HG02938 (cell line): ENCODE data around the gene ATP2A3.

Source experiments
- ATAC-seq: cut with Tn5 transposase; IDR thresholded peaks from one replicate; pipeline ENCODE4 v1.9.1; 2021; ENCODE audit warnings: mild to moderate bottlenecking, moderate library complexity; ENCODE audit not compliant: unreplicated experiment

ATP2A3 gene

DNA sequence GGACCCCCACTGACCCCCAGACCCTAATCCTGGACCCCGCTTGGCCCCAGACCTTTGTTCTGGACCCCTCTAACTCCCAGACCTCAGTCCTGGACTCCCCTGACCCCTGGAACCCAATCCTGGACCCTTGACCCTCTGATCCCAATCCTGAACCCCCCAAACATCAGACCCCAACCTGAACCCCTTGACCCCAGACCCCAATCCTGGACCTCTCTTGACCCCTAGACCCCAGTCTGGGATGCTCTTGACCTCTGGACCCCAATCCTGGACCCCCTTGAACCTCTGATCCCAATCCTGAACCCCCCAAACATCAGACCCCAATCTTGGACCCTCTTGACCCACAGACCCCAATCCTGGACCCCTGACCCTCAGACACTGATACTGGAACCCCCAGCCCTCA lies 34.5 kb downstream of the ATP2A3 start:
- ATAC-seq = no peak

- no peak for ATAC-seq
These were observed 35.1 kb downstream of the ATP2A3 start for GRCh38 chr17:3929181-3929580.

DNA sequence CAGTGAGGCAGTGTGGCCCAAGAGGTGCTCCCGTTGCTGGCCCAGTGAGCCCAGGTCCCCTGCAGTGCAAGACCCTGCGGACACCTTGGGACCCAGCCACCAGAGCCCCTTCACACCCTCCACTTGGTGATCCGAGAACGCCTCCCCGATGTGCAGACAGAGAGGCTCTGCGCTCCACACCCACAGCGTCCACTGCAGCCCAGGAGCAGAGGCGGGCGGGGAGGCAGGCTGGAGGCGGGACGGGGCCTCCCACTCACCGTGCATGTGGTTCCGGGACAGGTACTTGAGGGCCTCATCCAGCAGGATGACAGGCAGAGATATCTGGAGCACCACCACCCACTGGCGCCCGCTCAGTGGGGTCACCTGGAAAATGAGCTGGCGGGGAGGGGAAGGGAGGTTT lies 35.8 kb downstream of the ATP2A3 start:
- ATAC-seq = no peak

DNA sequence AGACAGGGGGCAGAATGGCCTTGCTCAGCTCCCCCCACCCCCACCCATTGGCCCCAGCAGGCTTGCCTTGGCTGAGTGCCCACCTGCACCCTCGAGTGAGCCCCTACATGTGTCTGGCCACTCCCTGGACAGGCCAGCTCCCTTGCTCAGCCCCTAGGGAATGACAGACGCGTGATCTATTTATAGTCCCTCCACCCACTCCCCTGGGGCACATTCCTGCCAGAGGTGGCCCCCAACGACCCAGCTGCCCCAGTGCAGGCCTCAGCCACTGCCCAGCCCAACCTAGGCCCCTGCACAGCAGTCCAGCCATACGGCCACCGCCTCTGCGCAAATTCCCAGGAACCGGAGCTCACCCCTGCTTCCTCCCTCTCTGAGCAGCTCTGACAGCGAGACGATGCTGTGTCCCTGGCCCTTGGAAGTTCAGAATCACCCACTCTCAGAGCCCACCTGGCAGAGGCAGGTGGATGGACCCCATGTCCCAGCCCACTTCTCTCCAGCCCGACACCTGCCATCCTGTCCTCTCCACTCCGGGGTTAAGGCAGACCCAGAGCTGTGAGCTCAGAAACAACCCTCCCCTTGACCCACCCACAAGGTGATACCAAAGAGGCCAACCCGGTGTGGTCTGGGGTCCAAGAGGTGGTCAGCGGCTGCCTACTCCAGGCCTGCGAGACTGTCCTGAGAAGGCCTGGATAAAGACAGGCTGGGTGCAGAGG lies 36.5 kb downstream of the ATP2A3 start:
- ATAC-seq = no peak

DNA sequence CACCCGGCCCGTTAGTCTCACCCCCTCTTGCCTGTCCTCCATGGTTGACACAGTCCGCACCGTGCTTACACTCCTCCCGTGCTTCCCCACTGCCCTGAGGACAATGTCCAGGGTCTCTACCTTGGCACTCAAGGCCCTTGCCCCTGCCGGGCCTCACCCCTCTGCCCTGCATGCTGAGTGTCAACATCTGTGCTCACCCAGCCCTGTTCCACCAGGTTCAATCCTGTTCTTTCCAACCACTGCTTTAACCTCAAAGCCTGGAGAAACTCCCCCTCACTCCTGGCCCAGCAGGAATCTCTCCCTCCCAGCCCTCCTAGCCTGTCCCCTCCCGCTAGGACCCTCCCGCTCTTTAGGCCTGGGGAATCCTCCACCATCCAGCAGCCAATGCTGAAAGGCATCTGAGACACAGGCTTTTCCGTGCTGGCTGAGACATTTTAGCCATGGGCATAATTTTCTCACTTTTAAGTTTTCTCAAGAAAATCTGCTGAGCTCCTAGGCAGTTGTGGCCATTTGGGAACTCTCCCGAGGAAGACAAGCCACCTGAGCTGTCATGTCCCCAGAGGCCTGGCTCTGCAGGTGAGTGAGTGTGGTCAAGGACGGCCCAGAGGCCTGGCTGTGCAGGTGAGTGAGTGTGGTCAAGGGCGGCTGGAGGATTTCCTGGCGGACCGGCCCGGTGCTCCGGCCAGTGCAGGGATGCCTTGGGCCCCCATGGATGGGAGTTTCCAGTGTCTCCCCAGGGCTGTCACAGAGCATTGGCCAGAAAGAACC lies 37.2 kb downstream of the ATP2A3 start:
- no peak for ATAC-seq

DNA sequence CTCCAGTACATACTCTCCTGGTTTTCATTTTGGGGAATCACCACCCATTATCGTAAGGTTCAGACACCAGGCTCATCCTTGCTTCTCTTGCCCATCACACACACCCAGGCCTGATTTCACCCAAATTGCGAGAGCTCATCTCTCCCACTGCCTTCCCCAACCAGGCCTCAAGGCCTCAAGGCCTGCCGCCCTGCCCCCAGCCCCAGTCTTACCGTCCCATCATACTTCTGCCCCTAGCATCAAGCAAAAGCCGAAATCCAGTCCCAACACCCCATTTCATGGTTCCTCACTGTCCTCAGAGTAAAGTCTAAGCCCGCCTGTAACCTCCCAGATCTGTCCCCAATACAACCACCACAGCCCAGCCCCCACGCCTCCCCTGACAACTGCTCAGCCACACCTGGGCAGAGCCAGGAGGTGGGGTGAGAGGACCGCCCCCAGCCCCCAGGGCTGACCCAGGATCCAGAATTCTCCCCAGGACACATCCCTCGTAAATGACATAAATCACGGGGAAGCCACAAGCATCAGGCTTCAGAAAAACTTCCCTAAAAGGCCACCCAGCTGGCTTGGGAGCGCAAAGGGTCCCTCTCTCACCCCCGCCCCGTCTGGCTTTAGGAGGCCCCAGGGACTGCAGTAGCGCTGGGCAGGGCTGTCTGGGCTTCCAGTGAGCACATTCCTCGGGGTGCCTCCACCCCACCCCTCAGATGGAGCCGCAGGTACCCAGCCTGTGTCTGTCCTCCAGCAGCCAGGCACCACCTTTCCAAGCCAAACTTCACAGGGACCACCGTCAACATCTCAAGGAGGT lies 38.4 kb downstream of the ATP2A3 start:
- ATAC-seq = no peak

DNA sequence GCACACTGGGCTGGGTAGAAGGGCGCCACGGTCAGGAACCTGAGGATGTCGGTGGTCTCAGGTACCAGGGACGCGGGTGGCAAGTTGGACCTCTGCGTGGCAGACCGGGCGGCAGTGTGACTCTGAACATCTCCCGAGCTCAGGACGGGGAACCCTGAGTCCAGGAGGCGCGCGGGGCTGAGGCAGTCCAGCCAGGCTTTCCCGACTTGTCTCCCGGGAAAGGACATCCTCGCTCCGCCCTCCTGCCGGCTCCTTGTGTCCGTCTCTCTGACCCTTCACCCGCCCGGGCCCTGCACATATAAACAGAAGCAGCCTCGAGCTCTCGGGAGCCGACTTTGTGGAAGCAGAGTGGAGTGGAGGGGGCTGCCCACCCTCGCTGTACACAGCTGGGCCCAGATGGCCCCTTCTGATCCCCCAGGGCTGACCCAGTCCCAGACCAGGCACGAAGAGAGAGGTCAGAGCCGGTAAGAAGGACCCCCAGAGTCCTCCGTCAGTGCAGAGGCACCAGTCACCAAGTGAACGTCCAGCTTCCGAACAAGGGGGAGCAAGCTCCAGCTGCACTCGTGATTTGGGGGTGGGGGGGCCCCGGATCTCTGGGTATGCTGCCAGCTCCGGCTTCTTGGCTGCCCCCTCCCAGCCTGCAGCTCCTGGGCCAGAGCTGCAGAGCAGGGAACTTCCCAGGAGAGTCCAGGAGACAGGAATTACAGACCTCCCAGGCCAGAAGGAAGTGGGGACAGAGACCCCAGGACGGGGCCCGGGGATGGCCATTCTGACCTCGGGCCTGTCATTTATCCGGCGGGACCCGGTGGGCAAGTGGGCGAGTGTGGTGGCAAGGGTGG lies 39.5 kb downstream of the ATP2A3 start:
- no peak for ATAC-seq

GRCh38 chr17:3923466-3924190 lies 40.6 kb downstream of the ATP2A3 start:
- no peak for ATAC-seq

DNA sequence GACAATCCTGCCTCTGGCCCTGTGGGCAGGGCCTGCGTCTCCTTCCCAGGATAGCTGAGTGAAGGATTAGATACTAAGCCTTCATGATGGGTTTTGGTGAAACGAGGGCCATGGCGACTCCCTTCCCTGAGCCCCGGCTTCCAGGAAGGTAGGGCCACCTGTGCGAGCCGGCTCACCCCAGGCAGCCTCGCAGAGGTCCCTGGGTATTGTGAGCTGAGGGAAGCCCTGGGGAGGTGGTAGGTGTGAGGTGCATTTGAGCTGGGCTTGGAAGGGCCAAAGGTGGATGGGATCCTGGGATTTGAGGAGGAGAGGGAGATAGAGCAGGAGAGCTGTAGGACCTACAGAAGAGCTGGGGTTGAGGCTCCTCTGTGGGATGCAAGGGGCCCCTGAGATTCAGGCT lies 41.5 kb downstream of the ATP2A3 start:
- no peak for ATAC-seq

- ATAC-seq = no peak
These were observed 42.5 kb downstream of the ATP2A3 start for GRCh38 chr17:3921502-3922319.

DNA sequence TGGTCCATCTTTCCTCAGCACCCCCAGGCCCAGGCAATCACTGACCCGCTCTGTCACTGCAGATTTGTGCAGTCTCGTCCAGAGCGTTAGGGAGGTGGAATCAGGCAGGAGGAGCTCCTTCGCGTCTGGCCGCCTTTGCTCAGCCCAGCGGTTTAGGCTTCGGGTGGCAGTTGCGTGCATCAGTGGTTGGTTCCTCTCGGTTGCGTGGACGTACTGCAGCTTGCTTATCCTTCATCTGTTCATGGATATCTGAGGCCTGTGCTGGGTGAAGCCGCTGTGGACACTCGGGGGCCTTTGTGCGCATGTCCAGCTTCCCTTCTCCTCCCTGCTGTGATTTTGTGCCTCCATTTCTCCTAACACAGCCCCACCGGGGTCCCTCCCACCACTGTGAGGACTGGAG lies 43.2 kb downstream of the ATP2A3 start:
- no peak for ATAC-seq

GRCh38 chr17:3919123-3919624 lies 45.1 kb downstream of the ATP2A3 start:
- no peak for ATAC-seq

DNA sequence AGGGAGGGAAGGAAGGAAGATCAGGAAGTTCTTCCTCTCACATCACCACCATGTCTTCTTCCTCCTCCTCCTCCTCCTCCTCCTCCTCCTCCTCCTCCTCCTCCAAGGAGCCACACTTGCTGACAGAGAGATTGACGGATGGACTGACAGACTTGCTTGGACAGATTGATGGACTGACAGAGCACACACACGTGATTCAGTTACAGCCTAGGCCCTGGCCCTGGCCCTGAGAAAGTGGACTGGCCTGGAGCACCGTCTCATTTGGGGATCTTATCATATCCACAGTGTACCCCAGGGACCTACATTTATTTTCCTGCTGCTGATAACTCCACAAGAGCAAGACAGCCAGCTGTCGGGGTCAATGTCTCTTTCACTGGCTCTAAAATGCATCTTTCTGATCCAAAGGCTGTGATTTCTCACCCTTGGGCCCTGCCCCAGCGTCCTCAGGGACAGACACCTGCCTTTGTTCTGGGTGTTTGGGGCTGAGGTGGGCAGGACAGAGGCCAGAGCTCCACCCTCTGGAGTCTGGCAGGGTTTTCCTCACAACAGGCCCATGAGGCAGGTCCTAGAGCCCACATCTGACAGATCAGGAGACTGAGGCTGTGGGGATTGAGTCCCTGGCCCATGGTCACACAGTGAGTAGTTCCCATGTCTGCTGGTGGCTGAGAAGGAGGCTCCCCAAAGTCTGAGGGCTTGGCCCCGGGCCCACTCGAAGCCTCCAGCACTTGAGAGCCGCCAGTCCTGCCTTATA lies 45.7 kb downstream of the ATP2A3 start:
- ATAC-seq = no peak

- no peak for ATAC-seq
These were observed 46.8 kb downstream of the ATP2A3 start for GRCh38 chr17:3917391-3917931.

DNA sequence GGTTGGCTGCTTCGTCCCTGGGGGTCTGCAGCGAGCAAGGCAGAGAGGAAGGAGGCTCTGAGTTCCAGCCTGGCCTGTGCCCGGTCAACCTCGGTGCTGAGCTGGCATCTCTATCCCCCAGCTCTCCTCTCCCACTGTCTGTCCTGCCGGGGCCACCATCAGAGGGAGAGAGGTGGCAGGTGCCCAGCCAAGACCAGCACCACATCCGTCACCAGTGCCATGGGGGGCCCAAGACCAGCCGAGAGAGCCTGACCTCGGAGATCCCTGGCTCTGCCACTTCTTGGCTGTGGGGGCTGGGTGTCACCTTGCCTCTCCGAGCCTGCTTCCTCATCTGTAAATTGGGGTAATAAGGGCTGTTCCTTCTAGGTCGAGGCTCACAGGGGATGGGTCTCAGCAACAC lies 47.4 kb downstream of the ATP2A3 start:
- ATAC-seq = no peak

DNA sequence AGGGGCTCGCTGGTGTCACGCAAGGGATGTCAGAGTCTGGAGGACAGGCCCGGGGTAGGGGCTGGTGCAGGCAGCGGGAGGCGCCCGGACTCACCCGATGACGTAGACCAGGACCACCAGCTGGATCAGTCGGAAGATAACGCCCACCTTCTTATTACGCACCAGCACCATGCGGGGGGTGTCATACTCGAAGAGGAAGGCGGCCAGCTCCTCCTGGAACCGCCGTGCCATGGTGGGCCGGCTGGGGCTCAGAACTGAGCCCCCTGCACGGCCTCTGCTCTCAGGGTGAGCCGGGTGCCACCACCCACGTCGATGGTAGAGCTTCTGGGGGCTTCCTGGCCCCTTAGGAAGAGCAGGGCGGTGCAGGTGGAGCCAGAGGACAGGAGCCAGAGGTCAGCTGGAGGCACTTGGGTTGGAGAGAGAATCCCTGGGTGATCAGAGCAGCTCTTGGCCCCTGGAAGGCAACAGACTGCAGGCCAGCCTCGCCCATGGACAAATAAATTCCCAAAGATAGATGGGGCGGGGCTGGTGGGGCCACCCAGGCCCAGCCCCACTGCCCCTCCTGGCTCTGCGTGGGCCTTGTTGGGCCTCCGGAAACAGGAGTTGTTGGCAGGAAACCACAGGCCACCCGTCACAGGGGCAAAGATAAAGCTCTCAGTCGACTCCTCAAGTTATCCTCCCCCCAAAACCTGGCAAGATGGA lies 48.1 kb downstream of the ATP2A3 start, which contains the start of gene P2RX1:
Gene P2RX1 (minus strand): TSS at position 471 of the 702 bp plus-strand sequence. CDS start 240 bp downstream, at position 231.
- ATAC-seq = no peak

DNA sequence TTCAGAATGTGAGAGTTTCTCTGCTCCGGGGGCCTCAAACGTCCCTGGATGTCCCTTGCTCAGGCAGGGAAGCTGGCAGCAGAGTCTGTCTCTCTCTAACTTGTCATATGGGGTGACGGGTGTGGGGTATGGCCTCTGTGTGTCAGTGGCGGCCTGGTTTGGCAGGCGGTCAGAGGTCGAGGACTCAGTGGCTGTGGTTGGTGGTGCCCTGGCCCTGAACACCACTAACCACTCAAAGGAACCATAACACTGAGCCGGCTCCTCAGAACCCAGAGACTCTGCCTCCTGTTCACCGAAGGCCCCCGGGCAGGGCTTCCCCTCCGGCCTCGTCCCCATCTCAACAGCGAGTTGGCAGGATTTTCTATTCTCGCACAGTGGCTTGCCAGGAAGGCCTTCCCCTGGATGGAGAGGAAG lies 48.6 kb downstream of the ATP2A3 start:
- no peak for ATAC-seq
